Stimulated activated CD4-positive, alpha-beta T cell treated with anti-CD3 and anti-CD28 coated beads, Interleukin-12 subunit alpha, Interleukin-12 subunit beta, amount 100 ng/mL, for 48 hours (primary cell): ENCODE measurements around the gene KPTN.

Source experiments
- DNase-seq, 3 donors: peaks; one replicate each; pipeline ENCODE4 v3.0.0-alpha.2; 2020; ENCODE audit warnings: low read depth in 2 of 3, low spot score in 1 of 3

KPTN gene

GRCh38 chr19:47436712-47437401 is 47.2 kb downstream of the KPTN start:
- DNase-seq = peak; percentile 65 to 94 (median 72)

GRCh38 chr19:47435883-47436417 is 48.1 kb downstream of the KPTN start:
- no peak for DNase-seq

- no peak for DNase-seq
These were observed 48.8 kb downstream of the KPTN start for GRCh38 chr19:47435196-47435595.

GRCh38 chr19:47434088-47434487 is 49.9 kb downstream of the KPTN start:
- no peak for DNase-seq

GRCh38 chr19:47433121-47433520 is 50.9 kb downstream of the KPTN start:
- DNase-seq = no peak

GRCh38 chr19:47432499-47432898 is 51.5 kb downstream of the KPTN start:
- no peak for DNase-seq

GRCh38 chr19:47432091-47432490 is 51.9 kb downstream of the KPTN start:
- DNase-seq = no peak

- peak in 1 of 3 donors; percentile 19 for DNase-seq
These were observed 53.8 kb downstream of the KPTN start for GRCh38 chr19:47430041-47430802.

GRCh38 chr19:47429140-47429793 is 54.8 kb downstream of the KPTN start:
- no peak for DNase-seq

- peak; percentile 83 to 87 (median 84) for DNase-seq
These were observed 55.7 kb downstream of the KPTN start for GRCh38 chr19:47428177-47428894.

GRCh38 chr19:47427241-47428176 is 56.5 kb downstream of the KPTN start:
- peak; percentile 55 to 82 (median 59) for DNase-seq
